HCT116 (cell line): ENCODE measurements around the gene ORC6. TPM values are rescaled to one million over a fixed set of nuclear protein-coding genes. Genes with fewer than 3 reads are reported as not detected.

Experiments used
- ATAC-seq: fragments of 200-7000 bp; cut with Tn5 transposase; 2 replicates; pipeline ENCODE4 v1.9.1; 2020; ENCODE audit warnings: mild to moderate bottlenecking, moderate library complexity
- BruUV-seq: library from RNA; stranded (reverse); fragments of 400-500 nt; replicated peaks from 2 replicates; lab custom pipeline; 2021; lab: Mats Ljungman, UMichigan
- CTCF ChIA-PET: fragments of 300-600 bp; sonication (Branson Sonifier 250); formaldehyde crosslinking; loops from one replicate; lab custom pipeline; 2021; ENCODE audit warnings: antibody characterized with exemption; lab: Charles Lee
- POLR2A ChIA-PET: fragments of 300-600, 350-600 bp; sonication (Branson Sonifier 250); formaldehyde crosslinking; loops from one replicate; lab custom pipeline; 2021; ENCODE audit warnings: antibody characterized with exemption; lab: Charles Lee
- RAD21 ChIA-PET, 2 experiments: fragments of 300-600 bp; sonication (Branson Sonifier 250); formaldehyde crosslinking; loops; one replicate each; lab custom pipeline; 2023; ENCODE audit warnings: low total read pairs in 2 of 2; ENCODE audit not compliant: uncharacterized antibody in 2 of 2, unreplicated experiment in 2 of 2, low non-redundant PET in 1 of 2; lab: Charles Lee
- DNase-seq: peaks from one replicate; pipeline ENCODE4 v3.0.0-alpha.2; 2010; ENCODE audit warnings: low read depth, low spot score
- H2AFZ ChIP-seq: fragments of 200-600 bp; shearing (Covaris generic), sonication (generic); 2 replicates; pipeline ENCODE4 v1.6.1; 2017; ENCODE audit warnings: low read depth, mixed run types, mixed read lengths, antibody characterized with exemption, low read length; ENCODE audit not compliant: poor library complexity, severe bottlenecking
- H3K27ac ChIP-seq: 2 replicates; pipeline ENCODE4 v1.5.1; 2012; ENCODE audit warnings: low read depth, low read length
- H3K27me3 ChIP-seq: fragments of 200-600 bp; sonication (generic); 2 replicates; pipeline ENCODE4 v1.6.1; 2016; ENCODE audit warnings: mixed run types, low read length, mixed read lengths; ENCODE audit not compliant: insufficient read depth
- H3K36me3 ChIP-seq, 2 experiments: fragments of 200-500 bp in 1 of 2; fragments of 200-600 bp in 1 of 2; sonication (Bioruptor generic) in 1 of 2; sonication (generic) in 1 of 2; 2 replicates each; pipeline versions ENCODE4 v1.5.1 to v1.6.1; 2014 to 2016; ENCODE audit warnings: low read length in 2 of 2, inconsistent platforms in 1 of 2, mixed read lengths in 1 of 2, mixed run types in 1 of 2; ENCODE audit not compliant: insufficient read depth in 2 of 2, control insufficient read depth in 1 of 2
- H3K4me1 ChIP-seq, 2 experiments: fragments of 200-600 bp in 1 of 2; sonication (generic) in 1 of 2; 2 replicates each; pipeline versions ENCODE4 v1.5.1 to v1.6.1; 2012 to 2017; ENCODE audit warnings: low read length in 2 of 2, inconsistent platforms in 1 of 2, mild to moderate bottlenecking in 1 of 2, mixed read lengths in 1 of 2, mixed run types in 1 of 2, moderate library complexity in 1 of 2; ENCODE audit not compliant: insufficient read depth in 2 of 2, control insufficient read depth in 1 of 2
- H3K4me2 ChIP-seq: fragments of 200-600 bp; sonication (generic); 2 replicates; pipeline ENCODE4 v1.6.1; 2017; ENCODE audit warnings: mixed run types, low read length, mixed read lengths
- H3K4me3 ChIP-seq, 2 experiments: fragments of 200-600 bp in 1 of 2; sonication (generic) in 1 of 2; replicated peaks in 1 of 2; 2 replicates each; pipeline ENCODE4 v1.5.1; 2011 to 2016; ENCODE audit warnings: low read length in 2 of 2, control low read depth in 1 of 2, low read depth in 1 of 2, mild to moderate bottlenecking in 1 of 2, mixed read lengths in 1 of 2, mixed run types in 1 of 2
- H3K79me2 ChIP-seq: fragments of 200-600 bp; sonication (generic); 2 replicates; pipeline ENCODE4 v1.6.1; 2017; ENCODE audit warnings: mild to moderate bottlenecking, mixed run types, low read length, moderate library complexity, mixed read lengths; ENCODE audit not compliant: insufficient read depth
- H3K9ac ChIP-seq: fragments of 200-600 bp; sonication (generic); 2 replicates; pipeline ENCODE4 v1.6.1; 2016; ENCODE audit warnings: low read length, mixed read lengths
- H3K9me2 ChIP-seq: fragments of 200-600 bp; sonication (generic), shearing (Covaris generic); 2 replicates; pipeline ENCODE4 v1.6.1; 2017; ENCODE audit warnings: mixed run types, mild to moderate bottlenecking, moderate library complexity; ENCODE audit not compliant: insufficient read depth
- H3K9me3 ChIP-seq, 2 experiments: fragments of 200-500 bp in 1 of 2; fragments of 200-600 bp in 1 of 2; sonication (Bioruptor generic) in 1 of 2; sonication (generic) in 1 of 2; 2 replicates each; pipeline ENCODE4 v1.6.1; 2014 to 2017; ENCODE audit warnings: low read length in 2 of 2, mixed read lengths in 2 of 2, inconsistent platforms in 1 of 2, low read depth in 1 of 2, mild to moderate bottlenecking in 1 of 2, mixed run types in 1 of 2, moderate library complexity in 1 of 2; ENCODE audit not compliant: control insufficient read depth in 1 of 2, insufficient read depth in 1 of 2
- H4K20me1 ChIP-seq: fragments of 200-600 bp; sonication (generic), shearing (Covaris generic); 2 replicates; pipeline ENCODE4 v1.6.1; 2017; ENCODE audit warnings: mixed run types, mild to moderate bottlenecking, moderate library complexity; ENCODE audit not compliant: insufficient read depth
- ATF3 ChIP-seq: IDR thresholded peaks from 2 replicates; pipeline ENCODE4 v1.6.1; 2012
- EGR1 ChIP-seq: IDR thresholded peaks from 2 replicates; pipeline ENCODE4 v1.6.1; 2012; ENCODE audit warnings: low read depth
- JUND ChIP-seq: IDR thresholded peaks from 2 replicates; pipeline ENCODE4 v1.6.1; 2012
- MAX ChIP-seq: IDR thresholded peaks from 2 replicates; pipeline ENCODE4 v1.6.1; 2012
- RAD21 ChIP-seq: IDR thresholded peaks from 2 replicates; pipeline ENCODE4 v1.6.1; 2012; ENCODE audit warnings: low read depth, mild to moderate bottlenecking
- ZNF274 ChIP-seq: fragments of 200-500 bp; sonication (Bioruptor generic); IDR thresholded peaks from 2 replicates; pipeline ENCODE4 v1.6.1; 2014; ENCODE audit warnings: mild to moderate bottlenecking, low read depth, low read length, inconsistent platforms
- intact Hi-C: fragments of 100-400 bp; cut with micrococcal nuclease; formaldehyde crosslinking; loops from 2 replicates; pipeline ENCODE4 v1.10.0; 2022
- total RNA-seq: library from RNA; stranded (reverse); gene quantifications from one replicate; pipeline ENCODE4 v1.2.1, GENCODE V29; 2021; ENCODE audit not compliant: unreplicated experiment
- TF ChIP-seq, protein P1 (sequence below): IDR thresholded peaks from 2 replicates; pipeline ENCODE4 v1.6.1; 2011; ENCODE audit warnings: mild to moderate bottlenecking, low read length, moderate library complexity; ENCODE audit not compliant: insufficient replicate concordance; ENCODE audit errors: extremely low read depth
- TF ChIP-seq, protein P2 (sequence below): IDR thresholded peaks from 2 replicates; pipeline ENCODE4 v1.6.1; 2012; ENCODE audit warnings: low read depth

The ORC6 gene
- total RNA-seq, 1 experiment from 2014 or later: 44.7 TPM

- RAD21 ChIA-PET: no interaction called here
- Histone ChIP-seq H3K4me1 (no peaks in the 10 kb centered on the region), H3K4me3 (no peak overlapping the region), H3K9ac (no peak overlapping the region), H3K27ac (no peak overlapping the region), H3K27me3 (no peaks in the 10 kb centered on the region), H3K4me2 (no peak overlapping the region), H3K79me2 (no peaks in the 10 kb centered on the region), H2AFZ (no peak overlapping the region), H3K36me3 (no peaks in the 10 kb centered on the region), H3K9me3 (no peaks in the 10 kb centered on the region), H3K9me2 (no peaks in the 10 kb centered on the region)
- CTCF ChIA-PET: no interaction called here
- POLR2A ChIA-PET: no interaction called here
- no TSS peak for BruUV-seq
- no peak for ATAC-seq
- intact Hi-C loops: no loop called here
- DNase-seq: no peak
- TF ChIP-seq JUND (no peak), ZNF274 (no peak), EGR1 (no peak), MAX (no peak), ATF3 (no peak), RAD21 (no peak)
- TF ChIP-seq, protein P1, sequence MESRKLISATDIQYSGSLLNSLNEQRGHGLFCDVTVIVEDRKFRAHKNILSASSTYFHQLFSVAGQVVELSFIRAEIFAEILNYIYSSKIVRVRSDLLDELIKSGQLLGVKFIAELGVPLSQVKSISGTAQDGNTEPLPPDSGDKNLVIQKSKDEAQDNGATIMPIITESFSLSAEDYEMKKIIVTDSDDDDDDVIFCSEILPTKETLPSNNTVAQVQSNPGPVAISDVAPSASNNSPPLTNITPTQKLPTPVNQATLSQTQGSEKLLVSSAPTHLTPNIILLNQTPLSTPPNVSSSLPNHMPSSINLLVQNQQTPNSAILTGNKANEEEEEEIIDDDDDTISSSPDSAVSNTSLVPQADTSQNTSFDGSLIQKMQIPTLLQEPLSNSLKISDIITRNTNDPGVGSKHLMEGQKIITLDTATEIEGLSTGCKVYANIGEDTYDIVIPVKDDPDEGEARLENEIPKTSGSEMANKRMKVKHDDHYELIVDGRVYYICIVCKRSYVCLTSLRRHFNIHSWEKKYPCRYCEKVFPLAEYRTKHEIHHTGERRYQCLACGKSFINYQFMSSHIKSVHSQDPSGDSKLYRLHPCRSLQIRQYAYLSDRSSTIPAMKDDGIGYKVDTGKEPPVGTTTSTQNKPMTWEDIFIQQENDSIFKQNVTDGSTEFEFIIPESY: no peak
- TF ChIP-seq, protein P2, sequence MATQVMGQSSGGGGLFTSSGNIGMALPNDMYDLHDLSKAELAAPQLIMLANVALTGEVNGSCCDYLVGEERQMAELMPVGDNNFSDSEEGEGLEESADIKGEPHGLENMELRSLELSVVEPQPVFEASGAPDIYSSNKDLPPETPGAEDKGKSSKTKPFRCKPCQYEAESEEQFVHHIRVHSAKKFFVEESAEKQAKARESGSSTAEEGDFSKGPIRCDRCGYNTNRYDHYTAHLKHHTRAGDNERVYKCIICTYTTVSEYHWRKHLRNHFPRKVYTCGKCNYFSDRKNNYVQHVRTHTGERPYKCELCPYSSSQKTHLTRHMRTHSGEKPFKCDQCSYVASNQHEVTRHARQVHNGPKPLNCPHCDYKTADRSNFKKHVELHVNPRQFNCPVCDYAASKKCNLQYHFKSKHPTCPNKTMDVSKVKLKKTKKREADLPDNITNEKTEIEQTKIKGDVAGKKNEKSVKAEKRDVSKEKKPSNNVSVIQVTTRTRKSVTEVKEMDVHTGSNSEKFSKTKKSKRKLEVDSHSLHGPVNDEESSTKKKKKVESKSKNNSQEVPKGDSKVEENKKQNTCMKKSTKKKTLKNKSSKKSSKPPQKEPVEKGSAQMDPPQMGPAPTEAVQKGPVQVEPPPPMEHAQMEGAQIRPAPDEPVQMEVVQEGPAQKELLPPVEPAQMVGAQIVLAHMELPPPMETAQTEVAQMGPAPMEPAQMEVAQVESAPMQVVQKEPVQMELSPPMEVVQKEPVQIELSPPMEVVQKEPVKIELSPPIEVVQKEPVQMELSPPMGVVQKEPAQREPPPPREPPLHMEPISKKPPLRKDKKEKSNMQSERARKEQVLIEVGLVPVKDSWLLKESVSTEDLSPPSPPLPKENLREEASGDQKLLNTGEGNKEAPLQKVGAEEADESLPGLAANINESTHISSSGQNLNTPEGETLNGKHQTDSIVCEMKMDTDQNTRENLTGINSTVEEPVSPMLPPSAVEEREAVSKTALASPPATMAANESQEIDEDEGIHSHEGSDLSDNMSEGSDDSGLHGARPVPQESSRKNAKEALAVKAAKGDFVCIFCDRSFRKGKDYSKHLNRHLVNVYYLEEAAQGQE: no peak
- TF ChIP-seq, all 23 proteins: peak for 0
- H4K20me1 ChIP-seq: no peaks in the 10 kb centered on the region
Measured at GRCh38 chr16:46745617-46746016, 56.2 kb downstream of the ORC6 start.
